Upper lobe of right lung (tissue), 1 donor: ENCODE measurements around the gene NAALADL2. TPM values are rescaled to one million over a fixed set of nuclear protein-coding genes. Genes with fewer than 3 reads are reported as not detected.

Experiments used
- ATAC-seq: fragments of 200-7000 bp; cut with Tn5 transposase; one replicate; pipeline ENCODE4 v1.9.1; 2020; ENCODE audit warnings: mild to moderate bottlenecking, moderate library complexity
- DNase-seq: peaks from one replicate; pipeline ENCODE4 v3.0.0-alpha.2; 2020
- H3K27ac ChIP-seq: fragments of 200-600 bp; one replicate; pipeline ENCODE4 v1.8.0; 2022
- H3K27me3 ChIP-seq: fragments of 200-600 bp; one replicate; pipeline ENCODE4 v1.8.0; 2022; ENCODE audit warnings: mild to moderate bottlenecking
- H3K36me3 ChIP-seq: fragments of 200-600 bp; one replicate; pipeline ENCODE4 v1.8.0; 2022
- H3K4me1 ChIP-seq: fragments of 200-600 bp; one replicate; pipeline ENCODE4 v1.8.0; 2022
- H3K4me3 ChIP-seq: fragments of 200-600 bp; one replicate; pipeline ENCODE4 v1.8.0; 2022; ENCODE audit warnings: mild to moderate bottlenecking
- H3K9me3 ChIP-seq: fragments of 200-600 bp; one replicate; pipeline ENCODE4 v1.8.0; 2022
- intact Hi-C: fragments of 100-400 bp; cut with DNase I; formaldehyde crosslinking; loops from one replicate; pipeline ENCODE4 v1.11.0; 2022
- total RNA-seq: library from RNA; stranded (reverse); fragmentation: NEBNext Ultra II Directional; extraction: Animal tissue kit (Norgen Biotek cat#: 25700); gene quantifications from one replicate; pipeline ENCODE4 v1.2.1, GENCODE V29; 2021
- TF ChIP-seq, protein P1 (sequence below): fragments of 200-600 bp; IDR thresholded peaks from one replicate; pipeline ENCODE4 v1.8.0; 2022; ENCODE audit warnings: antibody characterized with exemption
- donor health status: DM: no; HTN: yes; CAD: no; lungs with severe emphysema.

Gene NAALADL2
- total RNA-seq, 1 donor from 2014 or later: 8.5 TPM

GRCh38 chr3:174958671-174959328 lies 99.7 kb downstream of the NAALADL2 start:
- TF ChIP-seq, protein P1, sequence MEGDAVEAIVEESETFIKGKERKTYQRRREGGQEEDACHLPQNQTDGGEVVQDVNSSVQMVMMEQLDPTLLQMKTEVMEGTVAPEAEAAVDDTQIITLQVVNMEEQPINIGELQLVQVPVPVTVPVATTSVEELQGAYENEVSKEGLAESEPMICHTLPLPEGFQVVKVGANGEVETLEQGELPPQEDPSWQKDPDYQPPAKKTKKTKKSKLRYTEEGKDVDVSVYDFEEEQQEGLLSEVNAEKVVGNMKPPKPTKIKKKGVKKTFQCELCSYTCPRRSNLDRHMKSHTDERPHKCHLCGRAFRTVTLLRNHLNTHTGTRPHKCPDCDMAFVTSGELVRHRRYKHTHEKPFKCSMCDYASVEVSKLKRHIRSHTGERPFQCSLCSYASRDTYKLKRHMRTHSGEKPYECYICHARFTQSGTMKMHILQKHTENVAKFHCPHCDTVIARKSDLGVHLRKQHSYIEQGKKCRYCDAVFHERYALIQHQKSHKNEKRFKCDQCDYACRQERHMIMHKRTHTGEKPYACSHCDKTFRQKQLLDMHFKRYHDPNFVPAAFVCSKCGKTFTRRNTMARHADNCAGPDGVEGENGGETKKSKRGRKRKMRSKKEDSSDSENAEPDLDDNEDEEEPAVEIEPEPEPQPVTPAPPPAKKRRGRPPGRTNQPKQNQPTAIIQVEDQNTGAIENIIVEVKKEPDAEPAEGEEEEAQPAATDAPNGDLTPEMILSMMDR: no peak
- H3K4me3 ChIP-seq: no peak overlapping the region
- ATAC-seq: no peak
- intact Hi-C loops: no loop called here
- no peaks in the 10 kb centered on the region for H3K27me3 ChIP-seq
- H3K27ac ChIP-seq: no peak overlapping the region
- H3K4me1 ChIP-seq: no peaks in the 10 kb centered on the region
- no peaks in the 10 kb centered on the region for H3K9me3 ChIP-seq
- no peak for DNase-seq
- no peaks in the 10 kb centered on the region for H3K36me3 ChIP-seq

- H3K36me3 ChIP-seq: no peaks in the 10 kb centered on the region
- H3K4me3 ChIP-seq: no peak overlapping the region
- H3K9me3 ChIP-seq: no peaks in the 10 kb centered on the region
- DNase-seq (no peak), ATAC-seq (no peak)
- TF ChIP-seq, protein P1: no peak
- H3K27me3 ChIP-seq: no peaks in the 10 kb centered on the region
- H3K4me1 ChIP-seq: no peaks in the 10 kb centered on the region
- no peak overlapping the region for H3K27ac ChIP-seq
- intact Hi-C loops: no loop called here
Observed at GRCh38 chr3:174959556-174960065, 100.5 kb downstream of the NAALADL2 start.

DNA sequence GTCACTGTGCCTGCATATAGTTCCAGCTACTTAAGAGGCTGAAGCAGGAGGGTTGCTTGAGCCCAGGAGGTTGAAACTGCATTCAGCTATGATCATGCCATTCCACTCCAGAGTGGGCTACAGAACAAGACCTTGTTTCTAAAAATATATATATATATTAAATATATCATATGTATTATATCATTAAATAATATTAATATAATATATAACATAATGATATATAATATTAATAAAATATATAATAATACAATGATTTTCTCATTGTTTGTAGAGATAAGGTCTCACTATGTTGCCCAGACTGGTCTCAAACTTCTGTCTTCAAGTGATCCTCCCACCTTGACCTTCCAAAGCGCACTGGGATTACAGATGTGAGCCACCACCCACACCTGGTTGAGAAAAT lies 101.8 kb downstream of the NAALADL2 start:
- DNase-seq (no peak), ATAC-seq (no peak)
- H3K36me3 ChIP-seq: no peaks in the 10 kb centered on the region
- no peak overlapping the region for H3K27ac ChIP-seq
- no peaks in the 10 kb centered on the region for H3K4me1 ChIP-seq
- intact Hi-C loops: no loop called here
- TF ChIP-seq, protein P1: no peak
- H3K9me3 ChIP-seq: no peaks in the 10 kb centered on the region
- H3K4me3 ChIP-seq: no peak overlapping the region
- no peaks in the 10 kb centered on the region for H3K27me3 ChIP-seq

DNA sequence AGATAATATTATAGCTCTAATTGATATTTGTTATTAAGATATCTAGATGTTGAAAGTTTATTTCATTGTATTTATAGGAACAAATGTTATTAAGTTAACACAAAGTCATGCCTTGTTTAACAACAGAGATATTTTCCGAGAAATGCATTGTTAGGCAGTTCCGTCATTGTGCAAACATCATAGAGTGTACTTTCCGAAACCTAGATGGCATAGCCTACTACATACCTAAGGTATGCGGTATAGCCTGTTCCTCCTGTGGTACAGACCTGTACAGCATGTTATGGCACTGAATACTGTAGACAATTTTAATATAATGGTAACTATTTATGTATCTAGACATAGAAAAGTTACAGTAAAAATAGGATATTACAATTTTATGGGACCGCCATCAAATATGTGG lies 114.3 kb downstream of the NAALADL2 start:
- Histone ChIP-seq H3K4me1 (no peaks in the 10 kb centered on the region), H3K27me3 (no peaks in the 10 kb centered on the region), H3K4me3 (no peak overlapping the region), H3K36me3 (no peaks in the 10 kb centered on the region), H3K9me3 (no peaks in the 10 kb centered on the region), H3K27ac (no peak overlapping the region)
- DNase-seq: no peak
- ATAC-seq: peak; percentile 93
- intact Hi-C loops: no loop called here
- TF ChIP-seq, protein P1: no peak

DNA sequence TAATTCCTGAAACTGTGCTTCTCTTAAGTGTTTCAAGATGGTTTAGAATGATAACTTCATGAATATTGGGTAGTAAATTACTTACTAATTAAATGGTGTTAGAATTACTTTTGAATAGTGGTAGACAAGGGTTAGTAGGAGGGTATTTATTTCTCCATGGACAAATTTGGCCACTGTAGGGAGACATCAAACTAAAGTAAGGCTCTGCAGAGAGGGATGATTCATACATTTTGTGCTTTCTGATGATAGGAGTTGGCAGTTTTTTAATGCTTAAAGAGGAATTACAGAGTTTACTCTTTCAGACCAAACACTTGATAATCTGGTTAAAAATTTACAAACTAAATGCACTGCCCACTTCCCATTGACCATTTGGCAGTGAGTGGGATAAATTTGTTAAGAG lies 127.6 kb downstream of the NAALADL2 start:
- Histone ChIP-seq H3K4me1 (no peaks in the 10 kb centered on the region), H3K9me3 (no peaks in the 10 kb centered on the region), H3K27me3 (no peaks in the 10 kb centered on the region), H3K36me3 (no peaks in the 10 kb centered on the region), H3K27ac (no peak overlapping the region), H3K4me3 (no peak overlapping the region)
- DNase-seq: no peak
- intact Hi-C loops: no loop called here
- TF ChIP-seq, protein P1: no peak
- no peak for ATAC-seq

GRCh38 chr3:175001091-175001490 lies 142.0 kb downstream of the NAALADL2 start:
- TF ChIP-seq, protein P1: no peak
- Histone ChIP-seq H3K4me3 (no peak overlapping the region), H3K27me3 (no peaks in the 10 kb centered on the region), H3K36me3 (no peaks in the 10 kb centered on the region), H3K27ac (no peak overlapping the region), H3K9me3 (no peaks in the 10 kb centered on the region), H3K4me1 (no peaks in the 10 kb centered on the region)
- ATAC-seq (no peak), DNase-seq (no peak)
- intact Hi-C loops: no loop called here
